ENCODE data around the gene CAPN15. TPM values are rescaled to one million over a fixed set of nuclear protein-coding genes. Genes with fewer than 3 reads are reported as not detected.

CAPN15 gene
- total RNA-seq, 1 donor from 2014 or later = 38.7 TPM

- Histone ChIP-seq H3K36me3 (ENCODE audit: insufficient read depth, low read length) (no peaks in the 10 kb centered on the region), H3K9me3 (ENCODE audit: insufficient read depth, low read depth, low read length) (no peaks in the 10 kb centered on the region), H3K4me2 (ENCODE audit: low read length) (no peak overlapping the region), H4K20me1 (ENCODE audit: insufficient read depth, low read length) (no peaks in the 10 kb centered on the region), H3K79me2 (ENCODE audit: insufficient read depth, low read length) (no peaks in the 10 kb centered on the region), H2AFZ (ENCODE audit: low read depth, low read length) (no peak overlapping the region), H3K9ac (ENCODE audit: low read length) (no peak overlapping the region), H3K27me3 (ENCODE audit: insufficient read depth, low read length) (peaks cover 21% of the 10 kb centered on the region), H3K4me3 (ENCODE audit: insufficient read depth, low read depth, low read length) (no peak overlapping the region), H3K4me1 (ENCODE audit: insufficient read depth, low read length) (peaks cover 7% of the 10 kb centered on the region), H3K27ac (ENCODE audit: low read depth, low read length) (no peak overlapping the region)
- Mint-ChIP-seq H3K4me3 (ENCODE audit: unreplicated experiment) (no peak overlapping the region), H3K27me3 (ENCODE audit: low read depth, unreplicated experiment) (peaks cover 10% of the 10 kb centered on the region), H3K27ac (ENCODE audit: unreplicated experiment) (no peak overlapping the region), H3K36me3 (ENCODE audit: low read depth, unreplicated experiment) (no peaks in the 10 kb centered on the region), H3K4me1 (ENCODE audit: low read depth, unreplicated experiment) (no peaks in the 10 kb centered on the region), H3K9me3 (ENCODE audit: unreplicated experiment) (no peaks in the 10 kb centered on the region)
- TF ChIP-seq CTCF (IDR thresholded peaks at IDR 0.05; ENCODE audit: insufficient read depth, low read depth, low read length) (no peak), EZH2 (IDR thresholded peaks at IDR 0.05; ENCODE audit: insufficient read depth, low read length) (no peak)
- FAIRE-seq (no peak), DNase-seq (ENCODE audit: low read depth) (no peak)
Observed at GRCh38 chr16:561957-562938, 34.7 kb downstream of the CAPN15 start.

GRCh38 chr16:563072-563644 is 35.6 kb downstream of the CAPN15 start:
- no peak overlapping the region for H3K4me3 Mint-ChIP-seq (ENCODE audit: unreplicated experiment)
- no peaks in the 10 kb centered on the region for H4K20me1 ChIP-seq (ENCODE audit: insufficient read depth, low read length)
- no peaks in the 10 kb centered on the region for H3K9me3 Mint-ChIP-seq (ENCODE audit: unreplicated experiment)
- H3K79me2 ChIP-seq (ENCODE audit: insufficient read depth, low read length) = no peaks in the 10 kb centered on the region
- no peaks in the 10 kb centered on the region for H3K9me3 ChIP-seq (ENCODE audit: insufficient read depth, low read depth, low read length)
- peaks cover 10% of the 10 kb centered on the region for H3K27me3 Mint-ChIP-seq (ENCODE audit: low read depth, unreplicated experiment)
- DNase-seq (ENCODE audit: low read depth) (no peak), FAIRE-seq (no peak)
- H3K27ac ChIP-seq (ENCODE audit: low read depth, low read length) = no peak overlapping the region
- H2AFZ ChIP-seq (ENCODE audit: low read depth, low read length) = no peak overlapping the region
- no peak overlapping the region for H3K4me2 ChIP-seq (ENCODE audit: low read length)
- H3K36me3 Mint-ChIP-seq (ENCODE audit: low read depth, unreplicated experiment) = no peaks in the 10 kb centered on the region
- no peaks in the 10 kb centered on the region for H3K36me3 ChIP-seq (ENCODE audit: insufficient read depth, low read length)
- no peak overlapping the region for H3K9ac ChIP-seq (ENCODE audit: low read length)
- no peak overlapping the region for H3K27ac Mint-ChIP-seq (ENCODE audit: unreplicated experiment)
- H3K4me3 ChIP-seq (ENCODE audit: insufficient read depth, low read depth, low read length) = no peak overlapping the region
- H3K27me3 ChIP-seq (ENCODE audit: insufficient read depth, low read length) = peaks cover 21% of the 10 kb centered on the region
- H3K4me1 ChIP-seq (ENCODE audit: insufficient read depth, low read length) = peaks cover 7% of the 10 kb centered on the region
- no peaks in the 10 kb centered on the region for H3K4me1 Mint-ChIP-seq (ENCODE audit: low read depth, unreplicated experiment)
- TF ChIP-seq CTCF (IDR thresholded peaks at IDR 0.05; ENCODE audit: insufficient read depth, low read depth, low read length) (no peak), EZH2 (IDR thresholded peaks at IDR 0.05; ENCODE audit: insufficient read depth, low read length) (no peak)
